HEK293T (cell line): ENCODE results near the gene ZNF324.

Experiments used
- BHLHE40 ChIP-seq: fragments of 450-650 bp; IDR thresholded peaks from 2 replicates; pipeline ENCODE4 v1.6.1; 2016; ENCODE audit warnings: mild to moderate bottlenecking, moderate library complexity, borderline replicate concordance
- CTBP1 ChIP-seq: fragments of 450-650 bp; IDR thresholded peaks from 2 replicates; pipeline ENCODE4 v1.6.1; 2016; ENCODE audit warnings: borderline replicate concordance
- ELF4 ChIP-seq: fragments of 450-650 bp; IDR thresholded peaks from 2 replicates; pipeline ENCODE4 v1.6.1; 2017; ENCODE audit warnings: antibody characterized with exemption
- FOXA1 ChIP-seq: fragments of 450-650 bp; IDR thresholded peaks from 2 replicates; pipeline ENCODE4 v1.6.1; 2016; ENCODE audit warnings: mild to moderate bottlenecking
- FOXK2 ChIP-seq: fragments of 450-650 bp; IDR thresholded peaks from 2 replicates; pipeline ENCODE4 v1.6.1; 2016; ENCODE audit warnings: mild to moderate bottlenecking
- FOXM1 ChIP-seq: fragments of 450-650 bp; IDR thresholded peaks from 2 replicates; pipeline ENCODE4 v1.6.1; 2017; ENCODE audit warnings: mild to moderate bottlenecking, borderline replicate concordance
- HDGF ChIP-seq: fragments of 450-650 bp; IDR thresholded peaks from 2 replicates; pipeline ENCODE4 v1.6.1; 2017; ENCODE audit warnings: antibody characterized with exemption, borderline replicate concordance
- L3MBTL2 ChIP-seq: fragments of 450-650 bp; conservative IDR thresholded peaks from 2 replicates; pipeline ENCODE4 v1.6.1; 2016; ENCODE audit warnings: mild to moderate bottlenecking
- NFRKB ChIP-seq: fragments of 450-650 bp; IDR thresholded peaks from 2 replicates; pipeline ENCODE4 v1.6.1; 2016; ENCODE audit warnings: mild to moderate bottlenecking, moderate library complexity
- SP1 ChIP-seq: fragments of 450-650 bp; IDR thresholded peaks from 2 replicates; pipeline ENCODE4 v1.6.1; 2017
- SUZ12 ChIP-seq: fragments of 450-650 bp; IDR thresholded peaks from 2 replicates; pipeline ENCODE4 v1.6.1; 2016; ENCODE audit warnings: mild to moderate bottlenecking
- TARDBP ChIP-seq: fragments of 450-650 bp; IDR thresholded peaks from 2 replicates; pipeline ENCODE4 v1.6.1; 2016
- ZNF384 ChIP-seq: fragments of 450-650 bp; IDR thresholded peaks from 2 replicates; pipeline ENCODE4 v1.6.1; 2016
- TF ChIP-seq, protein P1 (sequence below): fragments of 450-650 bp; IDR thresholded peaks from 2 replicates; pipeline ENCODE4 v1.6.1; 2016

DNA sequence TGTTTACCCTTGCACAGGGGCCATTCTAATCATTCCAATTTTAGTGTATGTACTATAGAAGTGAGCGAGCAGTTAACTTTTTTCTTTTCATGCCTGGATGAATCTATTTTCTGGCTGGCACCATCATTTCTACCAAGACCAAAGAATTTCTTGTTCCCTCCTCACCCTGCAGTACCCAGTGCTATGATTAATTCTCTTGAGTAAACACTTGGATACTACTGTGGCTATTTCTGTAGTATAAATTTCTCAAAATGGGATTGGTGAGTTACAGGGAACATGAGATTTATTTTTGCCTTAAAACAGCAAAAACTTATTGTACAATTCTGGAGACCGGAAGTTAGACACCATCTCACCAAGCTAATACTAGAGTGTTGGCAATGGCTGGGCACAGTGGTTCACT is 16.9 kb downstream of the ZNF324 start:
- TF ChIP-seq L3MBTL2 (no peak), SUZ12 (no peak), FOXK2 (no peak), SP1 (no peak), HDGF (no peak), FOXA1 (no peak), TARDBP (no peak), NFRKB (no peak), BHLHE40 (no peak), FOXM1 (no peak), ZNF384 (no peak), ELF4 (no peak), CTBP1 (no peak)
- TF ChIP-seq, protein P1, sequence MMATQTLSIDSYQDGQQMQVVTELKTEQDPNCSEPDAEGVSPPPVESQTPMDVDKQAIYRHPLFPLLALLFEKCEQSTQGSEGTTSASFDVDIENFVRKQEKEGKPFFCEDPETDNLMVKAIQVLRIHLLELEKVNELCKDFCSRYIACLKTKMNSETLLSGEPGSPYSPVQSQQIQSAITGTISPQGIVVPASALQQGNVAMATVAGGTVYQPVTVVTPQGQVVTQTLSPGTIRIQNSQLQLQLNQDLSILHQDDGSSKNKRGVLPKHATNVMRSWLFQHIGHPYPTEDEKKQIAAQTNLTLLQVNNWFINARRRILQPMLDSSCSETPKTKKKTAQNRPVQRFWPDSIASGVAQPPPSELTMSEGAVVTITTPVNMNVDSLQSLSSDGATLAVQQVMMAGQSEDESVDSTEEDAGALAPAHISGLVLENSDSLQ: no peak
